ENCODE data around the gene GRID2. TPM values are rescaled to one million over a fixed set of nuclear protein-coding genes. Genes with fewer than 3 reads are reported as not detected.

The GRID2 gene
- total RNA-seq, 1 donor from 2014 or later = 1.3 TPM

DNA sequence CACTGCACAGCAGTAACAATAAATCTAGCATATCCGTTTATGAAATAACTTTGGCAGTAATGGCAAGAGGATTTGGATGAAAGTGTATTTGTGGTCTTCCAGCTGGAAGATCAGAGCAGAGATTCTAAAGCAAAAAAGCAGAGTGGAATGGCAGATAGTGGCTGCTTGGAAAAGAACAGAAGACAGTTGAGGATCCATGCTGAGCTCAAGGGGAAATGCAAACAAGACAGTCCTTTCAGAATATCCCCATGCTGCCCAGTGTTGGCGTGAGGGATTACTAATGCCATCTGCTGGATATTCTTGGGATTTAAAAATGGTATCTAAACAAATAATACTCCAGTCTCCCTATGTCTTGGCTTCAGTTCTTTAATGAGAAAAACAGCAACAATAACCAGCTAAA is 895.7 kb downstream of the GRID2 start:
- Mint-ChIP-seq H3K27ac (ENCODE audit: unreplicated experiment) (no peak overlapping the region), H3K36me3 (ENCODE audit: low read depth) (no peaks in the 10 kb centered on the region), H3K27me3 (ENCODE audit: low read depth) (no peaks in the 10 kb centered on the region), H3K9me3 (peaks cover 4% of the 10 kb centered on the region), H3K4me3 (no peak overlapping the region), H3K4me1 (peaks cover 5% of the 10 kb centered on the region)
- TF ChIP-seq, protein P1, sequence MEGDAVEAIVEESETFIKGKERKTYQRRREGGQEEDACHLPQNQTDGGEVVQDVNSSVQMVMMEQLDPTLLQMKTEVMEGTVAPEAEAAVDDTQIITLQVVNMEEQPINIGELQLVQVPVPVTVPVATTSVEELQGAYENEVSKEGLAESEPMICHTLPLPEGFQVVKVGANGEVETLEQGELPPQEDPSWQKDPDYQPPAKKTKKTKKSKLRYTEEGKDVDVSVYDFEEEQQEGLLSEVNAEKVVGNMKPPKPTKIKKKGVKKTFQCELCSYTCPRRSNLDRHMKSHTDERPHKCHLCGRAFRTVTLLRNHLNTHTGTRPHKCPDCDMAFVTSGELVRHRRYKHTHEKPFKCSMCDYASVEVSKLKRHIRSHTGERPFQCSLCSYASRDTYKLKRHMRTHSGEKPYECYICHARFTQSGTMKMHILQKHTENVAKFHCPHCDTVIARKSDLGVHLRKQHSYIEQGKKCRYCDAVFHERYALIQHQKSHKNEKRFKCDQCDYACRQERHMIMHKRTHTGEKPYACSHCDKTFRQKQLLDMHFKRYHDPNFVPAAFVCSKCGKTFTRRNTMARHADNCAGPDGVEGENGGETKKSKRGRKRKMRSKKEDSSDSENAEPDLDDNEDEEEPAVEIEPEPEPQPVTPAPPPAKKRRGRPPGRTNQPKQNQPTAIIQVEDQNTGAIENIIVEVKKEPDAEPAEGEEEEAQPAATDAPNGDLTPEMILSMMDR (conservative IDR thresholded peaks at IDR 0.05) = peak; percentile 67
- peak; percentile 4 for DNase-seq (ENCODE audit: low read depth, low spot score)

DNA sequence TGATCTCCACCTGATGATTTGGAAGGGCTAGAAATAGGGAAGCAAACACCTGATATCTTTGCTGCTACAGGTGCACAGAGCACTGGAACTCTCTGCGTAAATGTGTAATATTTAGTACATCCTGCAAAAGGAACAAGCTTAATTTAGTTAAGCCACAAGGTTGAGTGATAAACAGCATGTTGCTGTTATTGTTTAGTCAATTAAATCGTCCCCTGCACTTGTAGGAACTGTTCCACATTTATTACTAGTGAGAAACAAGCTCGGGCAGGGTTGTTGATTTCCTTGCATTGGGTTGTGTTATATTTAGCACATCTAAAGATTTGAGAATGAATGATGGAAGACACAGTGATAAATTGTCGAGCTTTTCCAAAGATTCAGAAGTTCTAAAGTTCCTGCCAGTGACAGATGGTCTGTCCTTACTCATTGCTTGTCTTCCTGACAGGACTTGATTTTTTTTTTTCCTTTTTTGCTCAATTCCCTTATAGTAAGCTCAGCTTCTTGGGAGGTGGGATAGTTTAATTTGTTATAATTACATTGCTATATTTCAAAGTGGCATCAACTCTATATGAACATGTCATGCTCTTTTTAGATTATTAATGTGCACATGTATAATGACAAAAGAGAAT is 897.8 kb downstream of the GRID2 start:
- Mint-ChIP-seq H3K27ac (ENCODE audit: unreplicated experiment) (no peak overlapping the region), H3K27me3 (ENCODE audit: low read depth) (no peaks in the 10 kb centered on the region), H3K4me1 (peaks cover 5% of the 10 kb centered on the region), H3K4me3 (no peak overlapping the region), H3K9me3 (peaks cover 4% of the 10 kb centered on the region), H3K36me3 (ENCODE audit: low read depth) (no peaks in the 10 kb centered on the region)
- DNase-seq (ENCODE audit: low read depth, low spot score) = no peak
- TF ChIP-seq, protein P1 (conservative IDR thresholded peaks at IDR 0.05) = no peak

DNA sequence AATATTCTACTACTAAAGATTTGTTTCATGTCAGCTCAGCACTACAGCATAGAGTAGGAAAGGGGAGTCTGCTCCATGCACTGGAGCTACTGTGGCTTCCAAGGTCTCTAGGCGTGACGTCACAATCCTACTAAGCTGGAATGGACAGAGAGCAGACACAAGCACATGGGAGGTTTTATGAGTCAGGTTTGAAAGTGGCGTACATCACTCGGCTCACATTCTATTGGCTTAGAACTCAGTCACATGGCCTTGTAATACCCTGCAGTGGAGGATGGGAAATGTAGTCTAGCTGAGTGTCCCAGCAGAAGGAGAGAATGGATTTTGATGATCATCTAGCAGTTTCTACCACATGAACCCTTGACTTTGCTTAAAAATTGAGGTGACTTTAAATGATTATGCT is 899.9 kb downstream of the GRID2 start:
- Mint-ChIP-seq H3K4me3 (no peak overlapping the region), H3K9me3 (peaks cover 4% of the 10 kb centered on the region), H3K4me1 (peaks cover 5% of the 10 kb centered on the region), H3K27me3 (ENCODE audit: low read depth) (no peaks in the 10 kb centered on the region), H3K27ac (ENCODE audit: unreplicated experiment) (no peak overlapping the region), H3K36me3 (ENCODE audit: low read depth) (no peaks in the 10 kb centered on the region)
- TF ChIP-seq, protein P1 (conservative IDR thresholded peaks at IDR 0.05) = no peak
- DNase-seq (ENCODE audit: low read depth, low spot score) = no peak

DNA sequence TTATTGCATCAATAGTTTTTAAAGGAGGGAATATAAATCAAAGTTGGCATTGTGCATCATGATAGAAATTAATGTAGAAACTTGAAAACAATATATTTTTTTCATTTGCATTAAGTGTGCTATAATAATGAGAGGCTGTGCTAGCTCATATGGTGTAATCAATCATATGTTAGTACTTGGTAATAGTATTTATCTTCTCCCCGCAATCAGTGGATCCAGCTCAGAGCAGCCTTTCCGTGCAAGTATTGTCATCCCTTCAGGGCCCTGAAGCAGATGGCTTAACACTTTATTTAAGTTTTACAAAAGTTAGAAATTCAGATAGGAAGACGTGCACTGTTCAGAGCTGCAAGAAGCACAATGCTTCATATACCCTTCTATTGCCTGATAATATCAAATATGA is 908.5 kb downstream of the GRID2 start:
- no peaks in the 10 kb centered on the region for H3K9me3 Mint-ChIP-seq
- no peaks in the 10 kb centered on the region for H3K36me3 Mint-ChIP-seq (ENCODE audit: low read depth)
- no peak for DNase-seq (ENCODE audit: low read depth, low spot score)
- no peaks in the 10 kb centered on the region for H3K27me3 Mint-ChIP-seq (ENCODE audit: low read depth)
- H3K4me3 Mint-ChIP-seq = no peak overlapping the region
- TF ChIP-seq, protein P1 (conservative IDR thresholded peaks at IDR 0.05) = no peak
- peaks cover 1% of the 10 kb centered on the region for H3K4me1 Mint-ChIP-seq
- H3K27ac Mint-ChIP-seq (ENCODE audit: unreplicated experiment) = no peak overlapping the region

DNA sequence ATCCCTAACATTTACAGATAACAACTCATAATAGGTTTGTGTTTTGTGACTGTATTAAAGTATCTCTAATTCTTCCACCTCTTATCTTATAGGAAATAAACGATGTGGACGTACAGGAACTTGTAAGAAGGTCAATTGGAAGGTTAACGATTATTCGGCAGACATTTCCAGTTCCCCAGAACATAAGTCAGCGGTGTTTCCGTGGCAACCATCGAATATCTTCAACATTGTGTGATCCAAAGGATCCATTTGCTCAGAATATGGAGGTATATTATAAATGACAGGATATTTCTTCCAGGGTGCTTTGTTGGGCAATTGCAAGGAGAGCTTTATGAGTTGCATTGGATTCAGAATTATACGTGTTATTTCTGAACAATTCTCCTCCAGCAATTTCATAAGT is 912.9 kb downstream of the GRID2 start:
- no peak for DNase-seq (ENCODE audit: low read depth, low spot score)
- Mint-ChIP-seq H3K4me3 (no peak overlapping the region), H3K27ac (ENCODE audit: unreplicated experiment) (no peak overlapping the region), H3K4me1 (peaks cover 6% of the 10 kb centered on the region), H3K27me3 (ENCODE audit: low read depth) (no peaks in the 10 kb centered on the region), H3K9me3 (no peaks in the 10 kb centered on the region), H3K36me3 (ENCODE audit: low read depth) (no peaks in the 10 kb centered on the region)
- TF ChIP-seq, protein P1 (conservative IDR thresholded peaks at IDR 0.05) = no peak

All from neural crest cell (in vitro differentiated cells).